Measurements from ENCODE around the gene C1orf232.

Gene C1orf232

DNA sequence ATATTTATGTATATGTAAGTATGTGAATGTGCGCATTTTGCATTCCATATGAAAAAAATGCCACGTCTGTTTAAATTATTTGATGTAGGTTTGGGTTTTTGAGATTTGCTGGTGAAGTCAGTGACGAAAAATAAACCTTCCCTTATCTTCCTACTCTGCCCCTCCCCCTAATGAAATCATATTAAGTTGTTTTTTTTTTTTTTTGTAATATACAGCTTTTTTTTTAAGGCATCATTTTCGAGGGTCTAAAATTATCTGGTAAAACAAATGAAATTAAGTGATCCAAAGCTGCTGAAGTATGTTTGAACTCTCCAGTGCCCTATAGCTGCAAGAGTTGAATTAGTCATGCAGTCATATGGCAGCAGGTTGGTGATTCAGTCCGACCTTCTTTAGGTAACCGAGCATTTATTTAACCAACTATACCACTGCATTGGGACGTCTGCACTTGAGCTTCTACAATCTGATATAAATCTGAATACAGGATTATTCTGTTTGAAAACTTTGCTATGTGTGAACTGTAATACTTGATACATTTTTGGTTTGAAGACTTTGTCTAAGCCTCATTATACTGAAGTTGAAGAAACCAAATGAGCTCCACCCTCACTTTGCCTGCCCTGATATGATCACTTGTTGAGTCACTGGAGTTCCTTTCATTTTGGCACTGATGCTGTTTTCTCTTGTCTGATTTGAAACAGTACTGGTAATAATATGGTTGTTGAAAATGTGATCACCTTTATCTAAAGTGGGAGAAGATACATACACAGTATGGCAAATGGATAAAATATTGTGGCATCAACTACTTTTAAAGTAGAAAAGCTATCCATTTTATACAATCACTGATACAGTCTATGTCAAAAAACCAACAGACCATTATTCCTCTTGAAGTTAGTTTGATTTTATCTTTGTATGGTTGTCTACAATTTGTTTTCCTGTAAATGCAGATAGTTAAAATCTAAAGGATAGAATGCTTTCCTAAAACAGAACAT is 45.5 kb downstream of the C1orf232 start:
- DNase-seq: no peak

DNA sequence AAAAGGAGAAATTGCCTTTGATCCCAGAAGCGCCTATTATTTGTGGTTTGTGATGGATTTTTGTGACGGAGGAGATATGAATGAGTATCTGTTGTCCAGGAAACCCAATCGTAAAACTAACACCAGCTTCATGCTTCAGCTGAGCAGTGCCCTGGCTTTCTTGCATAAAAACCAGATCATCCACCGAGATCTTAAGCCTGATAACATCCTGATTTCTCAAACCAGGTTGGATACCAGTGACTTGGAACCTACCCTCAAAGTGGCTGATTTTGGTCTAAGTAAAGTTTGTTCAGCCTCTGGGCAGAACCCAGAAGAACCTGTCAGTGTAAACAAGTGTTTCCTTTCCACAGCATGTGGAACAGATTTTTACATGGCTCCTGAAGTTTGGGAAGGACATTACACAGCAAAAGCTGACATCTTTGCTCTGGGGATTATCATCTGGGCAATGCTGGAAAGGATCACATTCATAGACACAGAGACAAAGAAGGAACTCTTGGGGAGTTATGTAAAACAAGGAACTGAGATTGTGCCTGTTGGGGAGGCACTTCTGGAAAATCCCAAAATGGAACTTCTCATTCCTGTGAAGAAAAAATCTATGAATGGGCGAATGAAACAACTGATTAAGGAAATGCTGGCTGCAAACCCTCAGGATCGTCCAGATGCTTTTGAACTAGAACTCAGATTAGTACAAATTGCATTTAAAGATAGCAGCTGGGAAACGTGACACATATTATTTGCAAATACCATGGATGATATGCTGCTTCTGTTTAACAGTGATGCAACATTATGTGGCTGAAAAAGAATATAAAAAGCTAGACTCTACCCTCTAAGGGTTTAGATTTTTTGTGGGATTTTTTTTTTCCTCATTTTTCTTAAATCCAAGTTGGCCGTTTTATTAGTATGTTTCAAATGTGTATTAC is 46.6 kb downstream of the C1orf232 start:
- DNase-seq: no peak

- DNase-seq: no peak
Observed at GRCh38 chr1:26119892-26120608, 48.7 kb downstream of the C1orf232 start.

GRCh38 chr1:26114165-26114927 is 54.4 kb downstream of the C1orf232 start:
- no peak for DNase-seq

Data from NCI-H1436 treated with DMSO at 0.1 percent for 48 hours (cell line).